GOT3 (cell line): ENCODE data around the gene PKD1L1.
"Not testable (repeated sequence)": the region's sequence is repeated elsewhere in the genome, so short reads cannot be mapped to it uniquely, and the experiment has no call there.

Experiments used
- DNase-seq: peaks from one replicate; lab custom pipeline; 2025; ENCODE audit warnings: mixed read lengths; lab: John Stamatoyannopoulos, UW

Gene PKD1L1

GRCh38 chr7:47765373-47765979, 182.8 kb downstream of the PKD1L1 start:
- no peak for DNase-seq

GRCh38 chr7:47764746-47765145, 183.5 kb downstream of the PKD1L1 start:
- DNase-seq = no peak

GRCh38 chr7:47763063-47763974, 184.9 kb downstream of the PKD1L1 start:
- no peak for DNase-seq

GRCh38 chr7:47762746-47763062, 185.6 kb downstream of the PKD1L1 start:
- DNase-seq = no peak

- DNase-seq = no peak
Observed at GRCh38 chr7:47762207-47762606, 186.1 kb downstream of the PKD1L1 start.

- DNase-seq = no peak
Observed at GRCh38 chr7:47759056-47759706, 189.1 kb downstream of the PKD1L1 start.

GRCh38 chr7:47758546-47758945, 189.7 kb downstream of the PKD1L1 start:
- no peak for DNase-seq

GRCh38 chr7:47757921-47758411, 190.3 kb downstream of the PKD1L1 start:
- DNase-seq = no peak

GRCh38 chr7:47756636-47757035, 191.6 kb downstream of the PKD1L1 start:
- no peak for DNase-seq

- DNase-seq = no peak
Observed at GRCh38 chr7:47755248-47755647, 193.0 kb downstream of the PKD1L1 start.

- DNase-seq = not testable (repeated sequence)
Observed at GRCh38 chr7:47751724-47752123, 196.5 kb downstream of the PKD1L1 start.

GRCh38 chr7:47751043-47751442, 197.2 kb downstream of the PKD1L1 start:
- DNase-seq = no peak

- no peak for DNase-seq
Observed at GRCh38 chr7:47748041-47748440, 200.2 kb downstream of the PKD1L1 start.

- no peak for DNase-seq
Observed at GRCh38 chr7:47747160-47747559, 201.1 kb downstream of the PKD1L1 start.

- no peak for DNase-seq
Observed at GRCh38 chr7:47746468-47746867, 201.8 kb downstream of the PKD1L1 start.

GRCh38 chr7:47744883-47745282, 203.4 kb downstream of the PKD1L1 start:
- no peak for DNase-seq

GRCh38 chr7:47743965-47744591, 204.2 kb downstream of the PKD1L1 start:
- no peak for DNase-seq

GRCh38 chr7:47741984-47742383, 206.3 kb downstream of the PKD1L1 start:
- no peak for DNase-seq

GRCh38 chr7:47739891-47740290, 208.4 kb downstream of the PKD1L1 start:
- DNase-seq = no peak

GRCh38 chr7:47739301-47739875, 208.9 kb downstream of the PKD1L1 start:
- no peak for DNase-seq

GRCh38 chr7:47738563-47739166, 209.6 kb downstream of the PKD1L1 start:
- DNase-seq = no peak

- DNase-seq = no peak
Observed at GRCh38 chr7:47737601-47738000, 210.7 kb downstream of the PKD1L1 start.
